Peyer's patch (tissue), 4 donors: ENCODE data around the gene RAD52.

ENCODE experiments used
- CTCF ChIP-seq, 6 experiments: fragments of 450-650 bp in 4 of 6; fragments of 200-600 bp in 2 of 6; sonication (generic) in 1 of 6; IDR thresholded peaks; one replicate each; pipeline ENCODE4 v1.5.1; 2017 to 2019; ENCODE audit warnings: antibody characterized with exemption in 6 of 6, mild to moderate bottlenecking in 3 of 6, moderate library complexity in 1 of 6
- POLR2A ChIP-seq, 2 donors: fragments of 450-650 bp; IDR thresholded peaks; one replicate each; pipeline ENCODE4 v1.5.1; 2017; ENCODE audit warnings: antibody characterized with exemption in 2 of 2, mild to moderate bottlenecking in 2 of 2, moderate library complexity in 2 of 2

GRCh38 chr12:902581-902980, 46.9 kb downstream of the RAD52 start:
- no peak for TF ChIP-seq CTCF (IDR thresholded peaks at IDR 0.05)
- no peak for TF ChIP-seq POLR2A (IDR thresholded peaks at IDR 0.05)
